ENCODE results near the gene ISOC1. TPM values are rescaled to one million over a fixed set of nuclear protein-coding genes. Genes with fewer than 3 reads are reported as not detected.

ISOC1 gene
- total RNA-seq, 1 experiment from 2014 or later = 24.9 TPM

DNA sequence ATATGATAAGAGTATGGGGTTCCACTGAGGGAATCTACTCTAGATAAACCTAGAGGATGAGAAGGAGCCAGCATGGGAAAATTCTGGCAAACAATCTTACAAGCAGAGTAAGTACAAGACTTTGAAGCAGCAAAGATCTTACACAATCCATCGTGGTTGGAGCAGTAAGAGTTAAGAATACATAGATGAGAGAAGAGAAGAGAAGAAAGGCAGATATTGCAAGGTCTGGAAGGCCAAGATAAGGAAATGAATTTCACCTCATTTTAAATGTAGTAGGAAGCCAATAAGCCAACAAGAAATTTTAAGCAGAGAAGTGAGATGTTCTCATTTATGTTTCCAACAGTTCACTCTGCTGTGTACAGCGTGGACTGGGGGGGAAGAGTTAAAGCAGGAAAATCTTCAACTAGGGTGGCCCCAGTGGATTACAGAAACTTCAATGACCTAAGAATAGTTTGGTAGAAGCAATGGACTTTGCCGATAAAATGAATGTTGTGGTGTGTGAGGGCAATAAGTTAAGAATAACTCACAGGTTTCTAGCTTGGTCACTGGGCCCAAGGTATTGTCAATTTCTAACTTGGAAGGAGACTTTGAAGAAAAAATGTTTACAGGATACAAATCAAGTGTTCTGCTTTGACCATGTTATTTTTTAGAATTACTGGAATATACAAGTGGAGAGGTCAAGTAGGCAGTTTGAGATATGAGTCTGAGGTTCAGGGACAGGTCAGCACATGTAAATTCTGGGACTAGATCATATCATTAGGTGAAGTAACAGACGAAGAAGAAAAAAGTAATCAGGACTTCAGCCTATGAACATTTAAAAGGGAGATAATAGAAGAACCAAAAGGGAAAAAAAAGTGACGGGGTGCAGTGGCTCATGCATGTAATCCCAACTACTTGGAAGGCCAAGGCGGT lies 12.1 kb upstream of the ISOC1 start:
- Mint-ChIP-seq H3K4me1 (no peaks in the 10 kb centered on the region), H3K27me3 (ENCODE audit: low read depth) (no peaks in the 10 kb centered on the region; the same call in 1 of the 2 replicates), H3K36me3 (no peaks in the 10 kb centered on the region), H3K9me3 (no peaks in the 10 kb centered on the region), H3K4me3 (no peak overlapping the region), H3K27ac (no peak overlapping the region)
- ATAC-seq (no peak), DNase-seq (ENCODE audit: low spot score) (no peak)
- CTCF ChIA-PET = interaction anchor here (0.5 kb wide), 1 partner anchor 176 kb away, joined by 3 read pairs; no protein-coding TSS in a partner anchor
- TF ChIP-seq IRF2 (CRISPR knock-in tag; IDR thresholded peaks at IDR 0.05; ENCODE audit: borderline replicate concordance, low read depth) = no peak
- POLR2A ChIA-PET = no interaction called here

DNA sequence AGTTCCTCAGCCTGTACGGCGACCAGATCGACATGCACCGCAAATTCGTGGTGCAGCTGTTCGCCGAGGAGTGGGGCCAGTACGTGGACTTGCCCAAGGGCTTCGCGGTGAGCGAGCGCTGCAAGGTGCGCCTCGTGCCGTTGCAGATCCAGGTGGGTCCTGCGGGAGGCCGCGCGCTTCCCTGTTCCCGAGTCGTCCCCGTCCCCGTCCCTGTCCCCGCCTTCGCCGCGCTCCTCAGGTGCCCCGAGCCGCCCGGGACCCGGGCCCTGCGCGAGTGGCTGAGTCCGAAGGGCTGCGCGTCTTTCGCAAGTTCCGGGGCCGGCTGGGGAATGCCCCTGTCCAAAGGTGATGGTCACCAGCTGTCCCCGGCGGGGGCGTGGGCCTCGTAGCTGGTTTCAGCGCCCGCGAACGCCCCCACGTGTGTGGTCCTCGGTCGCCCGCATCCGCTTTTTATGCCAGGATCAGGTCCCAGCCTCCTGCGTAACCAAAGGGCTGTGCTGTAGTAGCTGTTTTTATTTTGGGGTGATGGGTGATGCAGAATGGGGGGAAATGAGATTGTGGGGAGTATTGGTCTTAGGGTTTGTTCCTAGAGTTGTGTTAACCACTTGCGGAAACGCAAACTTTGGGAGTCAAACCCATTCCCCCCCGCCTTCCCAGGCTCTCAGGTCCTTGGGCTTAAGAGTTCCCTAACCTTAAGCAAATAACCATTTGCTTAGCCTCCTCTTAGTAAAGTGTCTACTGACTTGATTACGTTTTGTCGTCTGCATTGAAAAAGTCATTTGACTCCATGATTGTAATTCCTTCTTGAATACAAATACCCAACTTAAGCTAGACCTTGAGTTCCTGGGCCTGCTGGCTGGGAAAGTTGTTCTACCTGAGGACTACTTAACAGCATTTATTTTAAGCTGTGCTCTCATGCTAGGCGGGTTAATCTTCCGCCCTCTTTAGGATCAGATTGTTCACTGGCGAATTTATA lies 663 bp downstream of the ISOC1 start:
- ATAC-seq (peak; percentile 28), DNase-seq (ENCODE audit: low spot score) (peak; percentile 60)
- POLR2A ChIA-PET = interaction anchor here (0.7 to 1.1 kb wide), 4 partner anchors 16 to 365 kb away, joined by 3 to 5 read pairs (median 4); partner anchors contain the start of gene ADAMTS19
- Mint-ChIP-seq H3K27me3 (ENCODE audit: low read depth) (peaks cover 52% of the 10 kb centered on the region), H3K4me1 (peaks cover 29% of the 10 kb centered on the region), H3K36me3 (no peaks in the 10 kb centered on the region), H3K4me3 (peak overlapping the region; percentile 83), H3K27ac (no peak overlapping the region), H3K9me3 (no peaks in the 10 kb centered on the region)
- CTCF ChIA-PET = interaction anchor here (0.7 to 2.4 kb wide), 9 partner anchors 8 to 189 kb away, joined by 3 to 17 read pairs (median 4); partner anchors contain the start of gene SLC27A6
- TF ChIP-seq, protein P1, sequence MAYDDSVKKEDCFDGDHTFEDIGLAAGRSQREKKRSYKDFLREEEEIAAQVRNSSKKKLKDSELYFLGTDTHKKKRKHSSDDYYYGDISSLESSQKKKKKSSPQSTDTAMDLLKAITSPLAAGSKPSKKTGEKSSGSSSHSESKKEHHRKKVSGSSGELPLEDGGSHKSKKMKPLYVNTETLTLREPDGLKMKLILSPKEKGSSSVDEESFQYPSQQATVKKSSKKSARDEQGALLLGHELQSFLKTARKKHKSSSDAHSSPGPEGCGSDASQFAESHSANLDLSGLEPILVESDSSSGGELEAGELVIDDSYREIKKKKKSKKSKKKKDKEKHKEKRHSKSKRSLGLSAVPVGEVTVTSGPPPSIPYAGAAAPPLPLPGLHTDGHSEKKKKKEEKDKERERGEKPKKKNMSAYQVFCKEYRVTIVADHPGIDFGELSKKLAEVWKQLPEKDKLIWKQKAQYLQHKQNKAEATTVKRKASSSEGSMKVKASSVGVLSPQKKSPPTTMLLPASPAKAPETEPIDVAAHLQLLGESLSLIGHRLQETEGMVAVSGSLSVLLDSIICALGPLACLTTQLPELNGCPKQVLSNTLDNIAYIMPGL (CRISPR knock-in tag; IDR thresholded peaks at IDR 0.05) = peak; percentile 78; the same call in 1 of the 2 replicates
- no peak for TF ChIP-seq MYBL2 (CRISPR knock-in tag; IDR thresholded peaks at IDR 0.05)
- no peak for TF ChIP-seq TP53 (CRISPR knock-in tag; IDR thresholded peaks at IDR 0.05)
- TF ChIP-seq, protein P2, sequence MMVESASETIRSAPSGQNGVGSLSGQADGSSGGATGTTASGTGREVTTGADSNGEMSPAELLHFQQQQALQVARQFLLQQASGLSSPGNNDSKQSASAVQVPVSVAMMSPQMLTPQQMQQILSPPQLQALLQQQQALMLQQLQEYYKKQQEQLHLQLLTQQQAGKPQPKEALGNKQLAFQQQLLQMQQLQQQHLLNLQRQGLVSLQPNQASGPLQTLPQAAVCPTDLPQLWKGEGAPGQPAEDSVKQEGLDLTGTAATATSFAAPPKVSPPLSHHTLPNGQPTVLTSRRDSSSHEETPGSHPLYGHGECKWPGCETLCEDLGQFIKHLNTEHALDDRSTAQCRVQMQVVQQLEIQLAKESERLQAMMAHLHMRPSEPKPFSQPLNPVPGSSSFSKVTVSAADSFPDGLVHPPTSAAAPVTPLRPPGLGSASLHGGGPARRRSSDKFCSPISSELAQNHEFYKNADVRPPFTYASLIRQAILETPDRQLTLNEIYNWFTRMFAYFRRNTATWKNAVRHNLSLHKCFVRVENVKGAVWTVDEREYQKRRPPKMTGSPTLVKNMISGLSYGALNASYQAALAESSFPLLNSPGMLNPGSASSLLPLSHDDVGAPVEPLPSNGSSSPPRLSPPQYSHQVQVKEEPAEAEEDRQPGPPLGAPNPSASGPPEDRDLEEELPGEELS (CRISPR knock-in tag; IDR thresholded peaks at IDR 0.05) = peak; percentile 74
- TF ChIP-seq, protein P3, sequence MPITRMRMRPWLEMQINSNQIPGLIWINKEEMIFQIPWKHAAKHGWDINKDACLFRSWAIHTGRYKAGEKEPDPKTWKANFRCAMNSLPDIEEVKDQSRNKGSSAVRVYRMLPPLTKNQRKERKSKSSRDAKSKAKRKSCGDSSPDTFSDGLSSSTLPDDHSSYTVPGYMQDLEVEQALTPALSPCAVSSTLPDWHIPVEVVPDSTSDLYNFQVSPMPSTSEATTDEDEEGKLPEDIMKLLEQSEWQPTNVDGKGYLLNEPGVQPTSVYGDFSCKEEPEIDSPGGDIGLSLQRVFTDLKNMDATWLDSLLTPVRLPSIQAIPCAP (CRISPR knock-in tag; IDR thresholded peaks at IDR 0.05) = peak; percentile 72; the same call in 1 of the 2 replicates
- TF ChIP-seq, protein P4, sequence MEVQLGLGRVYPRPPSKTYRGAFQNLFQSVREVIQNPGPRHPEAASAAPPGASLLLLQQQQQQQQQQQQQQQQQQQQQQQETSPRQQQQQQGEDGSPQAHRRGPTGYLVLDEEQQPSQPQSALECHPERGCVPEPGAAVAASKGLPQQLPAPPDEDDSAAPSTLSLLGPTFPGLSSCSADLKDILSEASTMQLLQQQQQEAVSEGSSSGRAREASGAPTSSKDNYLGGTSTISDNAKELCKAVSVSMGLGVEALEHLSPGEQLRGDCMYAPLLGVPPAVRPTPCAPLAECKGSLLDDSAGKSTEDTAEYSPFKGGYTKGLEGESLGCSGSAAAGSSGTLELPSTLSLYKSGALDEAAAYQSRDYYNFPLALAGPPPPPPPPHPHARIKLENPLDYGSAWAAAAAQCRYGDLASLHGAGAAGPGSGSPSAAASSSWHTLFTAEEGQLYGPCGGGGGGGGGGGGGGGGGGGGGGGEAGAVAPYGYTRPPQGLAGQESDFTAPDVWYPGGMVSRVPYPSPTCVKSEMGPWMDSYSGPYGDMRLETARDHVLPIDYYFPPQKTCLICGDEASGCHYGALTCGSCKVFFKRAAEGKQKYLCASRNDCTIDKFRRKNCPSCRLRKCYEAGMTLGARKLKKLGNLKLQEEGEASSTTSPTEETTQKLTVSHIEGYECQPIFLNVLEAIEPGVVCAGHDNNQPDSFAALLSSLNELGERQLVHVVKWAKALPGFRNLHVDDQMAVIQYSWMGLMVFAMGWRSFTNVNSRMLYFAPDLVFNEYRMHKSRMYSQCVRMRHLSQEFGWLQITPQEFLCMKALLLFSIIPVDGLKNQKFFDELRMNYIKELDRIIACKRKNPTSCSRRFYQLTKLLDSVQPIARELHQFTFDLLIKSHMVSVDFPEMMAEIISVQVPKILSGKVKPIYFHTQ (CRISPR knock-in tag; IDR thresholded peaks at IDR 0.05) = no peak
- TF ChIP-seq SP1 (CRISPR knock-in tag; conservative IDR thresholded peaks at IDR 0.05) = no peak
- TF ChIP-seq, protein P5, sequence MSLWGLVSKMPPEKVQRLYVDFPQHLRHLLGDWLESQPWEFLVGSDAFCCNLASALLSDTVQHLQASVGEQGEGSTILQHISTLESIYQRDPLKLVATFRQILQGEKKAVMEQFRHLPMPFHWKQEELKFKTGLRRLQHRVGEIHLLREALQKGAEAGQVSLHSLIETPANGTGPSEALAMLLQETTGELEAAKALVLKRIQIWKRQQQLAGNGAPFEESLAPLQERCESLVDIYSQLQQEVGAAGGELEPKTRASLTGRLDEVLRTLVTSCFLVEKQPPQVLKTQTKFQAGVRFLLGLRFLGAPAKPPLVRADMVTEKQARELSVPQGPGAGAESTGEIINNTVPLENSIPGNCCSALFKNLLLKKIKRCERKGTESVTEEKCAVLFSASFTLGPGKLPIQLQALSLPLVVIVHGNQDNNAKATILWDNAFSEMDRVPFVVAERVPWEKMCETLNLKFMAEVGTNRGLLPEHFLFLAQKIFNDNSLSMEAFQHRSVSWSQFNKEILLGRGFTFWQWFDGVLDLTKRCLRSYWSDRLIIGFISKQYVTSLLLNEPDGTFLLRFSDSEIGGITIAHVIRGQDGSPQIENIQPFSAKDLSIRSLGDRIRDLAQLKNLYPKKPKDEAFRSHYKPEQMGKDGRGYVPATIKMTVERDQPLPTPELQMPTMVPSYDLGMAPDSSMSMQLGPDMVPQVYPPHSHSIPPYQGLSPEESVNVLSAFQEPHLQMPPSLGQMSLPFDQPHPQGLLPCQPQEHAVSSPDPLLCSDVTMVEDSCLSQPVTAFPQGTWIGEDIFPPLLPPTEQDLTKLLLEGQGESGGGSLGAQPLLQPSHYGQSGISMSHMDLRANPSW (CRISPR knock-in tag; conservative IDR thresholded peaks at IDR 0.05; ENCODE audit: low read depth) = no peak
- TF ChIP-seq, protein P6, sequence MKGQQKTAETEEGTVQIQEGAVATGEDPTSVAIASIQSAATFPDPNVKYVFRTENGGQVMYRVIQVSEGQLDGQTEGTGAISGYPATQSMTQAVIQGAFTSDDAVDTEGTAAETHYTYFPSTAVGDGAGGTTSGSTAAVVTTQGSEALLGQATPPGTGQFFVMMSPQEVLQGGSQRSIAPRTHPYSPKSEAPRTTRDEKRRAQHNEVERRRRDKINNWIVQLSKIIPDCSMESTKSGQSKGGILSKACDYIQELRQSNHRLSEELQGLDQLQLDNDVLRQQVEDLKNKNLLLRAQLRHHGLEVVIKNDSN (CRISPR knock-in tag; IDR thresholded peaks at IDR 0.05) = no peak
- TF ChIP-seq RORB (CRISPR knock-in tag; IDR thresholded peaks at IDR 0.05) = no peak
- no peak for TF ChIP-seq NR3C1 (CRISPR knock-in tag; conservative IDR thresholded peaks at IDR 0.05; ENCODE audit: low read depth)
- TF ChIP-seq, protein P7, sequence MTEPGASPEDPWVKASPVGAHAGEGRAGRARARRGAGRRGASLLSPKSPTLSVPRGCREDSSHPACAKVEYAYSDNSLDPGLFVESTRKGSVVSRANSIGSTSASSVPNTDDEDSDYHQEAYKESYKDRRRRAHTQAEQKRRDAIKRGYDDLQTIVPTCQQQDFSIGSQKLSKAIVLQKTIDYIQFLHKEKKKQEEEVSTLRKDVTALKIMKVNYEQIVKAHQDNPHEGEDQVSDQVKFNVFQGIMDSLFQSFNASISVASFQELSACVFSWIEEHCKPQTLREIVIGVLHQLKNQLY (CRISPR knock-in tag; IDR thresholded peaks at IDR 0.05) = no peak
- TF ChIP-seq, protein P8, sequence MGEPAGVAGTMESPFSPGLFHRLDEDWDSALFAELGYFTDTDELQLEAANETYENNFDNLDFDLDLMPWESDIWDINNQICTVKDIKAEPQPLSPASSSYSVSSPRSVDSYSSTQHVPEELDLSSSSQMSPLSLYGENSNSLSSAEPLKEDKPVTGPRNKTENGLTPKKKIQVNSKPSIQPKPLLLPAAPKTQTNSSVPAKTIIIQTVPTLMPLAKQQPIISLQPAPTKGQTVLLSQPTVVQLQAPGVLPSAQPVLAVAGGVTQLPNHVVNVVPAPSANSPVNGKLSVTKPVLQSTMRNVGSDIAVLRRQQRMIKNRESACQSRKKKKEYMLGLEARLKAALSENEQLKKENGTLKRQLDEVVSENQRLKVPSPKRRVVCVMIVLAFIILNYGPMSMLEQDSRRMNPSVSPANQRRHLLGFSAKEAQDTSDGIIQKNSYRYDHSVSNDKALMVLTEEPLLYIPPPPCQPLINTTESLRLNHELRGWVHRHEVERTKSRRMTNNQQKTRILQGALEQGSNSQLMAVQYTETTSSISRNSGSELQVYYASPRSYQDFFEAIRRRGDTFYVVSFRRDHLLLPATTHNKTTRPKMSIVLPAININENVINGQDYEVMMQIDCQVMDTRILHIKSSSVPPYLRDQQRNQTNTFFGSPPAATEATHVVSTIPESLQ (CRISPR knock-in tag; IDR thresholded peaks at IDR 0.05) = no peak
- TF ChIP-seq GTF2I (CRISPR knock-in tag; conservative IDR thresholded peaks at IDR 0.05) = no peak
- no peak for TF ChIP-seq ZNF232 (CRISPR knock-in tag; IDR thresholded peaks at IDR 0.05)
